ENCODE results near the gene NECTIN2. TPM values are rescaled to one million over a fixed set of nuclear protein-coding genes. Genes with fewer than 3 reads are reported as not detected.

Gene NECTIN2
- total and polyA plus RNA-seq, 4 donors = 29.8 to 85.0 (median 70.8) TPM

DNA sequence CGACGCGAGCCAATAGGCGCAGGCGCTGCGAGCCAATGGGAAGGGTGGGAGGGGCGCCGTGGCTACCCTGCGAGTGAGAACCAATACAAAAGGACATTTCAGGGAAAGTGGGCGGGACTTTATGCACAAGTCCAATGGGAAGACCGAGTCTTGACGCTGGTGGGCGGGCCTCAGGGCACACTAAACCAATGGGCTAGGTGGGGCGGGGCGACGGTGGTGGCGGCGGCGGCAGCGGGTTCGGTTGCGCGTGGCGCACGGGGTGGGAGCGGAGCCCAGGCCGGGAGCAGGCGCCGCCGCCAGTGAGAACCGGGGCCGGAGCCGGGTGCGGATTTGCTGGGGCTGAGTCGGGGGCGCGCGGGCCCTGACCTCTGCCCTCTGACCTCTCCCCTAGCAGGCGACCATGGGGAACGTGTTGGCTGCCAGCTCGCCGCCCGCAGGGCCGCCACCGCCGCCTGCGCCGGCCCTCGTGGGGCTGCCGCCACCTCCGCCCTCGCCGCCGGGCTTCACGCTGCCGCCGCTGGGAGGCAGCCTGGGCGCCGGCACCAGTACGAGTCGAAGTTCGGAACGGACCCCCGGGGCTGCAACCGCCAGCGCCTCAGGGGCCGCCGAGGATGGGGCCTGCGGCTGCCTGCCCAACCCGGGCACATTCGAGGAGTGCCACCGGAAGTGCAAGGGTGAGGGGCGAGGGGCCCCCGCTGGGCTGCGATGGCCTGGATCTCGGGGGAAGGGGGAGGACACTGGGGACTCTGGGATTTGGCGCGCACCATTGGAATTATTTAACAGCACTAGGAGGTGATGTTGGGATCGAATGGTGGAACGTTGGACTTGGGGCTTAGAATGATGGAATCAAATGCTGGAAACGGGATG is 45.2 kb downstream of the NECTIN2 start, which contains the start of gene TOMM40:
TSS of gene TOMM40 (plus strand) at position 239 of the 867 bp plus-strand sequence. CDS start at position 401, 162 bp downstream.
- WGBS (ENCODE audit: insufficient coverage) = 0% methylated on average over 80 of the region's 81 CpGs
- Histone ChIP-seq H3K9me3 (ENCODE audit: control insufficient read depth, insufficient read depth, low read length) (no peaks in the 10 kb centered on the region), H3K4me3 (ENCODE audit: low read depth, low read length) (peak within 1 kb of the TSS; percentile 74), H3K27me3 (ENCODE audit: control insufficient read depth, insufficient read depth, low read length) (no peaks in the 10 kb centered on the region), H3K4me1 (ENCODE audit: control insufficient read depth, insufficient read depth, low read length) (peaks cover 20% of the 10 kb centered on the region), H3K36me3 (ENCODE audit: control insufficient read depth, insufficient read depth, low read length) (peaks cover 65% of the 10 kb centered on the region), H3K27ac (ENCODE audit: low read depth, low read length) (peak within 1 kb of the TSS; percentile 99)
- DNase-seq (ENCODE audit: low read depth in 4 of 6, low spot score in 6 of 6) = peak in 3 of 6 donors; percentile 100

DNA sequence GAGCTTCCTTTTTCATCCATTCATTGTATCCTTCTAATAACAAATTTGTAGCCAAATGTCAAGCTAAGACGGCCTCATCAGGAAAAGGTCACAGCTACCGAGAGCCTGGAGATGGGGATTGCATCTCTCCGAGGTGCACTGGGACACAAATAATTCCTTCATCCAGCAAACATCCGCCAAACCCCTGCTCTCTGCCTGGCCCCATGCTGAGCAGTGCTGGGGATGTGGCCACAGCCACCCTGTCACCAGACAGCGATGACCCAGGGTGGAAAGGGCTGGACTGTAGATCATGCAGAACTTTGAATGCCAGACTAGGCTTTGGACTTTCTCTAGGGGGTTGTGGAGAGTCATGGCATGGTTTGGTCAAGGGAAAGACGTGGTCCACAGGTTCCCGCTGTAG is 46.8 kb downstream of the NECTIN2 start:
- Histone ChIP-seq H3K27ac (ENCODE audit: low read depth, low read length) (no peak overlapping the region), H3K4me3 (ENCODE audit: low read depth, low read length) (no peak overlapping the region), H3K9me3 (ENCODE audit: control insufficient read depth, insufficient read depth, low read length) (no peaks in the 10 kb centered on the region), H3K27me3 (ENCODE audit: control insufficient read depth, insufficient read depth, low read length) (no peaks in the 10 kb centered on the region), H3K4me1 (ENCODE audit: control insufficient read depth, insufficient read depth, low read length) (peaks cover 20% of the 10 kb centered on the region), H3K36me3 (ENCODE audit: control insufficient read depth, insufficient read depth, low read length) (peaks cover 65% of the 10 kb centered on the region)
- DNase-seq (ENCODE audit: low read depth in 4 of 6, low spot score in 6 of 6) = no peak
- 90% methylated on average over 7 of the region's 7 CpGs for WGBS (ENCODE audit: insufficient coverage)

DNA sequence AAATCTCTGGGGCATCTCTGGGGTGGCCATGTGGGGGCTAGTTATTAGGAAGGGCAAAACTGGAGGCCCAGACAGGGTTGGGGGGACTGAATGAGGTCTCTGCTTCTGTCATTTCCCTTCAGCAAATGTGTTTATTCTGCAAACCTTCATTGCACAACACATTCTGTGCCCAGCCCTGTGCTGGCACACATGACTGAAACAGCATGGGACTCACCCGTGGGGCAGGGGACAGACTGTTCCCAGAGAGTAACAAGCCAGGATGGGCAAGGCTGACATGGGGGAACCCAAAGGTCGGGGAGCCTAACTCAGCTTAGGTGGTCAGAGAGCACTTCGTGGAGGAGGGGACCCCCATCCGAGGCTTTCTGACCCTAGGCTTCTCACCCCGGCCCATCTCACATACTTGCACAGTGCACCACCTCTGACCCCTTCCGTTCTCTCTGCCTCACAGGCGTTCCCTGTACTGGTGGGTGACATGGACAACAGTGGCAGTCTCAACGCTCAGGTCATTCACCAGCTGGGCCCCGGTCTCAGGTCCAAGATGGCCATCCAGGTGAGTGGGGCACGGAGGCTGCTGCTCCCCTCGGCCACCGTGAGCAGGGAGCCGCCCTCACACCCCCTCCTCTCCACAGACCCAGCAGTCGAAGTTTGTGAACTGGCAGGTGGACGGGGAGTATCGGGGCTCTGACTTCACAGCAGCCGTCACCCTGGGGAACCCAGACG is 47.4 kb downstream of the NECTIN2 start:
- H3K4me1 ChIP-seq (ENCODE audit: control insufficient read depth, insufficient read depth, low read length) = peaks cover 20% of the 10 kb centered on the region
- no peaks in the 10 kb centered on the region for H3K27me3 ChIP-seq (ENCODE audit: control insufficient read depth, insufficient read depth, low read length)
- 94% methylated on average over 12 of the region's 18 CpGs for WGBS (ENCODE audit: insufficient coverage)
- H3K9me3 ChIP-seq (ENCODE audit: control insufficient read depth, insufficient read depth, low read length) = no peaks in the 10 kb centered on the region
- no peak overlapping the region for H3K27ac ChIP-seq (ENCODE audit: low read depth, low read length)
- DNase-seq (ENCODE audit: low read depth in 4 of 6, low spot score in 6 of 6) = no peak
- no peak overlapping the region for H3K4me3 ChIP-seq (ENCODE audit: low read depth, low read length)
- peaks cover 65% of the 10 kb centered on the region for H3K36me3 ChIP-seq (ENCODE audit: control insufficient read depth, insufficient read depth, low read length)

DNA sequence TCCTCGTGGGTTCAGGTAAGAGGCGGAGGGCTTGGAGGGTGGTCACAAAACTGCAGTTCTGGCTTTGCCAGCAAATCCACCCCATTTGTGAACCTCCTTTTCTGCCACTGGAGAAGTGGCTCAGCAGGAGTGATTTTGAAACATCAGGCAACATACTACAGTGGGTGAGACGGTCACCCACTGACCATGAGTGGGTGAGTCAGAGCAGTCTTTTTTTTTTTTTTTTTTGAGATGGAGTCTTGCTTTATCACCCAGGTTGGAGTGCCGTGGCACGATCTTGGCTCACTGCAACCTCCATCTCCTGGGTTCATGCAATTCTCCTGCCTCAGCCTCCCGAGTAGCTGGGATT is 47.9 kb downstream of the NECTIN2 start:
- 90% methylated on average over 2 of the region's 6 CpGs for WGBS (ENCODE audit: insufficient coverage)
- Histone ChIP-seq H3K36me3 (ENCODE audit: control insufficient read depth, insufficient read depth, low read length) (peaks cover 63% of the 10 kb centered on the region), H3K27ac (ENCODE audit: low read depth, low read length) (no peak overlapping the region)

DNA sequence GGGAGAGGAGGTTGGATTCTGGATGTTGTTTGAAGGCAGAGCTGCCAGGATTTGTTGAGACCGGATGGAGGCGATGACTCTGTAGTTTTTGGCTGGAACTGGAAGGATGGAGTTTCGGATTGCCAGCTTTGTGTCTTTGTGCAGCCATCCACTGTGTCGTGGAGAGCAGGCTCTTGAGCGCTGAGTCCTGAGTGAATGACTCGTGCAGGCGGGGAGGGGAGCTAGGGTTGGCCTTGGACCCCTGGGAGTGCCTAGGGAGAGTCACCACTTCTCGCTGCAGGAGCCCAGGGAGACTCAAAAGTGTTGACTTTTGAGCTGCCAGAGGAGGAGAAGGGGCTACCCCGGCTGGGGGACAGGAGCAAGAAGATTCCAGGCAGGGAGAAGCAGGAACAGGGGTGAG is 48.8 kb downstream of the NECTIN2 start:
- Histone ChIP-seq H3K9me3 (ENCODE audit: control insufficient read depth, insufficient read depth, low read length) (no peaks in the 10 kb centered on the region), H3K36me3 (ENCODE audit: control insufficient read depth, insufficient read depth, low read length) (peaks cover 70% of the 10 kb centered on the region), H3K4me3 (ENCODE audit: low read depth, low read length) (no peak overlapping the region), H3K27ac (ENCODE audit: low read depth, low read length) (no peak overlapping the region), H3K4me1 (ENCODE audit: control insufficient read depth, insufficient read depth, low read length) (peaks cover 16% of the 10 kb centered on the region), H3K27me3 (ENCODE audit: control insufficient read depth, insufficient read depth, low read length) (no peaks in the 10 kb centered on the region)
- DNase-seq (ENCODE audit: low read depth in 4 of 6, low spot score in 6 of 6) = no peak
- WGBS (ENCODE audit: insufficient coverage) = 91% methylated on average over 9 of the region's 9 CpGs

More for the DNA sequence above, 47.9 kb downstream of the NECTIN2 start:
- H3K4me1 ChIP-seq (ENCODE audit: control insufficient read depth, insufficient read depth, low read length) = peaks cover 20% of the 10 kb centered on the region
- H3K4me3 ChIP-seq (ENCODE audit: low read depth, low read length) = no peak overlapping the region
- DNase-seq (ENCODE audit: low read depth in 4 of 6, low spot score in 6 of 6) = no peak
- H3K27me3 ChIP-seq (ENCODE audit: control insufficient read depth, insufficient read depth, low read length) = no peaks in the 10 kb centered on the region
- no peaks in the 10 kb centered on the region for H3K9me3 ChIP-seq (ENCODE audit: control insufficient read depth, insufficient read depth, low read length)

DNA sequence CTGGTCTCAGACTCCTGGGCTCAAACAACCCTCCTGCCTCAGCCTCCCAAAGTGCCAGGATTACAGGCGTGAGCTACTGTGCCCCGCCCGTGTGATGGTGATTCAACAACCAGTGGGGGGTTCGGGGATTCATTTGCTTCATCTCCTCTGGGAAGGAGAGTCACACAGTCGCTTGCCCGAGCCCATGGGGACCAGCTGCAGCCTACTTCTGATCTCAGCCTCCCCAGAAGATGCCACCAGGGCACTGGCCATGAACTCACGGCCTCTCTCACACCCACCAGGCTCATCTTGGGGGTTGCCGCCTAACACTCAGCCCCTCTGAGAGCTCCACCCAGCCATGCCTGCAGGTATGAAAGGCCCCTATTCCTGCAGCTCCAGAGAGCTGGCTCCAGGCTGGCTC is 51.7 kb downstream of the NECTIN2 start:
- Histone ChIP-seq H3K4me1 (ENCODE audit: control insufficient read depth, insufficient read depth, low read length) (no peaks in the 10 kb centered on the region), H3K36me3 (ENCODE audit: control insufficient read depth, insufficient read depth, low read length) (peaks cover 94% of the 10 kb centered on the region), H3K27ac (ENCODE audit: low read depth, low read length) (no peak overlapping the region), H3K9me3 (ENCODE audit: control insufficient read depth, insufficient read depth, low read length) (no peaks in the 10 kb centered on the region), H3K27me3 (ENCODE audit: control insufficient read depth, insufficient read depth, low read length) (no peaks in the 10 kb centered on the region), H3K4me3 (ENCODE audit: low read depth, low read length) (no peak overlapping the region)
- no peak for DNase-seq (ENCODE audit: low read depth in 4 of 6, low spot score in 6 of 6)
- 94% methylated on average over 8 of the region's 8 CpGs for WGBS (ENCODE audit: insufficient coverage)

DNA sequence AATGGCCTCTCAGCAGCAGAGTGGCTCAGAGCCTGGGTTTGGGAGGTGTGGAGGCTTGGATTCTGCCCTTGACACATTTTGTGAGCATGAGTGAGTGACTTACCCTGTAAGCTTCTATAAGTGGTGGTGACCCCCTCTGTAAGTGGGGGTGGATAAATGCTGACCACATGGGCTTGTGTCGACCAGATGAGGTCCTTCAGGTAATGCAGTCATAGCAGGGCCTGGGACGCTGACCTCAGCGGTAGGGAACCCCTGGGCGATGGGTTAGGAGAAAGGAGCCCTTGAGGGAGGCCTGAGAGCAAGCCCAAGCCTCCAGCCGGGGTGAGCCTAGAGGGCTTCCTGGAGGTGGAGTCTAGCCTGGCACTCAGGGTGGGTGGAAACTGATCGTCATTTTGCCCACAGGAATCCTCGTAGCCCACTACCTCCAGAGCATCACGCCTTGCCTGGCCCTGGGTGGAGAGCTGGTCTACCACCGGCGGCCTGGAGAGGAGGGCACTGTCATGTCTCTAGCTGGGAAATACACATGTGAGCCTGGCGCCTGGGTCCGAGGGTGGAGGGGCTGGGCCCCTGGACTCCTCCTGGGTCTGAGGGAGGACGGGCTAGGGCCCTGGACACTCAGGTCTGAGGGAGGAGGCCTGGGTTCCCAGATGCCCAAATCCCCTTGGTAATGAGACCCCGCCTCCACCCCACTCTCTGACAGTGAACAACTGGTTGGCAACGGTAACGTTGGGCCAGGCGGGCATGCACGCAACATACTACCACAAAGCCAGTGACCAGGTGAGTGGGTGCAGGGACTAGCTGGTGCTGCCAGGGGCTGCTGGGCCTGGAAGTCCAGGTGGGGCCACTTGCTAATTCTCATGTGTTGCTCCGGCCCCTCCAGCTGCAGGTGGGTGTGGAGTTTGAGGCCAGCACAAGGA is 54.5 kb downstream of the NECTIN2 start:
- H3K4me3 ChIP-seq (ENCODE audit: low read depth, low read length) = no peak overlapping the region
- H3K4me1 ChIP-seq (ENCODE audit: control insufficient read depth, insufficient read depth, low read length) = peaks cover 24% of the 10 kb centered on the region
- H3K36me3 ChIP-seq (ENCODE audit: control insufficient read depth, insufficient read depth, low read length) = peaks cover 73% of the 10 kb centered on the region
- no peaks in the 10 kb centered on the region for H3K9me3 ChIP-seq (ENCODE audit: control insufficient read depth, insufficient read depth, low read length)
- WGBS (ENCODE audit: insufficient coverage) = 97% methylated on average over 13 of the region's 19 CpGs
- peaks cover 4% of the 10 kb centered on the region for H3K27me3 ChIP-seq (ENCODE audit: control insufficient read depth, insufficient read depth, low read length)
- no peak overlapping the region for H3K27ac ChIP-seq (ENCODE audit: low read depth, low read length)
- no peak for DNase-seq (ENCODE audit: low read depth in 4 of 6, low spot score in 6 of 6)

DNA sequence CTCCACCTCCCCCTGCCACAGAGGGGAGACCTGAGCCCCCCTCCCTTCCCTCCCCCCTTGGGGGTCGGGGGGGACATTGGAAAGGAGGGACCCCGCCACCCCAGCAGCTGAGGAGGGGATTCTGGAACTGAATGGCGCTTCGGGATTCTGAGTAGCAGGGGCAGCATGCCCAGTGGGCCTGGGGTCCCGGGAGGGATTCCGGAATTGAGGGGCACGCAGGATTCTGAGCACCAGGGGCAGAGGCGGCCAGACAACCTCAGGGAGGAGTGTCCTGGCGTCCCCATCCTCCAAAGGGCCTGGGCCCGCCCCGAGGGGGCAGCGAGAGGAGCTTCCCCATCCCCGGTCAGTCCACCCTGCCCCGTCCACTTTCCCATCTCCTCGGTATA is 57.1 kb downstream of the NECTIN2 start:
- Histone ChIP-seq H3K9me3 (ENCODE audit: control insufficient read depth, insufficient read depth, low read length) (no peaks in the 10 kb centered on the region), H3K4me1 (ENCODE audit: control insufficient read depth, insufficient read depth, low read length) (peaks cover 44% of the 10 kb centered on the region), H3K27me3 (ENCODE audit: control insufficient read depth, insufficient read depth, low read length) (peaks cover 14% of the 10 kb centered on the region), H3K4me3 (ENCODE audit: low read depth, low read length) (no peak overlapping the region), H3K27ac (ENCODE audit: low read depth, low read length) (no peak overlapping the region), H3K36me3 (ENCODE audit: control insufficient read depth, insufficient read depth, low read length) (peaks cover 58% of the 10 kb centered on the region)
- DNase-seq (ENCODE audit: low read depth in 4 of 6, low spot score in 6 of 6) = no peak
- 79% methylated on average over 6 of the region's 15 CpGs for WGBS (ENCODE audit: insufficient coverage)
